Measurements from ENCODE around the gene BCL2L12. TPM values are rescaled to one million over a fixed set of nuclear protein-coding genes. Genes with fewer than 3 reads are reported as not detected.

Gene BCL2L12
- total RNA-seq, 2 experiments from 2014 or later, result 63.4 to 64.6 TPM

GRCh38 chr19:49686503-49687088 is 20.9 kb downstream of the BCL2L12 start:
- POLR2A ChIA-PET, result interaction anchor here (1.0 kb wide), 1 partner anchor 16 kb away, joined by 3 read pairs; no protein-coding TSS in a partner anchor

GRCh38 chr19:49687150-49687549 is 21.4 kb downstream of the BCL2L12 start:
- no peak overlapping the region for H3K4me3 Mint-ChIP-seq
- no peaks in the 10 kb centered on the region for H3K9me3 Mint-ChIP-seq
- peaks cover 52% of the 10 kb centered on the region for H3K36me3 Mint-ChIP-seq (ENCODE audit: low read depth)
- intact Hi-C loops (cut with micrococcal nuclease), result no loop called here
- H3K4me1 Mint-ChIP-seq (ENCODE audit: low read depth), result peaks cover 32% of the 10 kb centered on the region
- no peak overlapping the region for H3K27ac Mint-ChIP-seq
- ChIA-PET CTCF (no interaction called here), POLR2A (interaction anchor here (1.0 to 2.4 kb wide), 2 partner anchors 11 to 17 kb away, joined by 3 to 8 read pairs; no protein-coding TSS in a partner anchor)
- H3K27me3 Mint-ChIP-seq, result peaks cover 10% of the 10 kb centered on the region
- no peak for DNase-seq
- ATAC-seq, result no peak
- TF ChIP-seq CTCF (IDR thresholded peaks at IDR 0.05), result no peak

More at GRCh38 chr19:49686503-49687088, 20.9 kb downstream of the BCL2L12 start:
- Mint-ChIP-seq H3K4me1 (ENCODE audit: low read depth) (peaks cover 31% of the 10 kb centered on the region), H3K27ac (no peak overlapping the region), H3K4me3 (no peak overlapping the region), H3K9me3 (no peaks in the 10 kb centered on the region), H3K36me3 (ENCODE audit: low read depth) (peaks cover 56% of the 10 kb centered on the region), H3K27me3 (peaks cover 8% of the 10 kb centered on the region)
- CTCF ChIA-PET, result no interaction called here
- ATAC-seq (no peak), DNase-seq (no peak)
- no peak for TF ChIP-seq CTCF (IDR thresholded peaks at IDR 0.05)
- intact Hi-C loops (cut with micrococcal nuclease), result no loop called here

GRCh38 chr19:49687566-49688316 is 22.0 kb downstream of the BCL2L12 start:
- ChIA-PET POLR2A (interaction anchor here (0.9 to 4.0 kb wide), 7 partner anchors 9 to 223 kb away, joined by 3 to 23 read pairs (median 4); partner anchors contain the start of gene PRMT1), CTCF (no interaction called here)
- TF ChIP-seq CTCF (IDR thresholded peaks at IDR 0.05), result no peak
- Mint-ChIP-seq H3K9me3 (no peaks in the 10 kb centered on the region), H3K27ac (no peak overlapping the region), H3K36me3 (ENCODE audit: low read depth) (peaks cover 47% of the 10 kb centered on the region), H3K4me1 (ENCODE audit: low read depth) (peaks cover 30% of the 10 kb centered on the region), H3K27me3 (peaks cover 14% of the 10 kb centered on the region), H3K4me3 (no peak overlapping the region)
- ATAC-seq (no peak), DNase-seq (no peak)
- intact Hi-C loops (cut with micrococcal nuclease), result no loop called here

GRCh38 chr19:49688531-49689132 is 22.9 kb downstream of the BCL2L12 start:
- ATAC-seq, result no peak
- ChIA-PET POLR2A (interaction anchor here (0.9 to 4.0 kb wide), 7 partner anchors 8 to 223 kb away, joined by 3 to 23 read pairs (median 4); partner anchors contain the start of gene PRMT1), CTCF (interaction anchor here (1.4 to 4.6 kb wide), 3 partner anchors 8 to 16 kb away, joined by 4 to 19 read pairs (median 4); no protein-coding TSS in a partner anchor)
- DNase-seq, result no peak
- TF ChIP-seq CTCF (IDR thresholded peaks at IDR 0.05), result no peak
- intact Hi-C loops (cut with micrococcal nuclease), result no loop called here
- Mint-ChIP-seq H3K4me1 (ENCODE audit: low read depth) (peaks cover 30% of the 10 kb centered on the region), H3K27me3 (peaks cover 14% of the 10 kb centered on the region), H3K27ac (no peak overlapping the region), H3K9me3 (no peaks in the 10 kb centered on the region), H3K4me3 (no peak overlapping the region), H3K36me3 (ENCODE audit: low read depth) (peaks cover 42% of the 10 kb centered on the region)
